Activated CD8-positive, alpha-beta T cell treated with anti-CD3 and anti-CD28 coated beads for 36 hours (primary cell): ENCODE measurements around the gene MTA1. TPM values are rescaled to one million over a fixed set of nuclear protein-coding genes. Genes with fewer than 3 reads are reported as not detected.
A peak's percentile ranks its signal among the peaks of the same experiment; 100 is the strongest.

ENCODE experiments used
- ATAC-seq: fragments of 200-7000 bp; cut with Tn5 transposase; one replicate; pipeline ENCODE4 v1.10.0; 2021; ENCODE audit warnings: mild to moderate bottlenecking, moderate library complexity
- CTCF ChIA-PET: fragments of 350-600 bp; sonication (Branson Sonifier 250); formaldehyde crosslinking; loops from one replicate; lab custom pipeline; 2021; ENCODE audit warnings: antibody characterized with exemption; lab: Charles Lee
- POLR2A ChIA-PET: fragments of 350-600 bp; sonication (Branson Sonifier 250); formaldehyde crosslinking; loops from one replicate; lab custom pipeline; 2021; ENCODE audit warnings: antibody characterized with exemption; lab: Charles Lee
- DNase-seq: peaks from one replicate; pipeline ENCODE4 v3.0.0-alpha.2; 2020
- H3K27ac Mint-ChIP-seq: one replicate; pipeline ENCODE4 v1.8.0; 2021; ENCODE audit warnings: mild to moderate bottlenecking, mixed read lengths
- H3K27me3 Mint-ChIP-seq: one replicate; pipeline ENCODE4 v1.8.0; 2021; ENCODE audit warnings: mixed read lengths
- H3K36me3 Mint-ChIP-seq: one replicate; pipeline ENCODE4 v1.8.0; 2021; ENCODE audit warnings: low read depth, mixed read lengths
- H3K4me1 Mint-ChIP-seq: one replicate; pipeline ENCODE4 v1.8.0; 2021; ENCODE audit warnings: low read depth, mixed read lengths
- H3K4me3 Mint-ChIP-seq: one replicate; pipeline ENCODE4 v1.8.0; 2021; ENCODE audit warnings: mild to moderate bottlenecking, moderate library complexity, mixed read lengths
- H3K9me3 Mint-ChIP-seq: one replicate; pipeline ENCODE4 v1.8.0; 2021; ENCODE audit warnings: mixed read lengths
- intact Hi-C: fragments of 100-400 bp; cut with micrococcal nuclease; formaldehyde crosslinking; loops from one replicate; pipeline ENCODE4 v1.10.0; 2022
- total RNA-seq, 2 experiments: library from RNA; stranded (reverse); gene quantifications; one replicate each; pipeline ENCODE4 v1.2.3, GENCODE V29; 2021
- TF ChIP-seq, protein P1 (sequence below): fragments of 200-600 bp; IDR thresholded peaks from one replicate; pipeline ENCODE4 v1.8.0; 2022; ENCODE audit warnings: antibody characterized with exemption, mild to moderate bottlenecking

Gene MTA1
- total RNA-seq, 2 experiments from 2014 or later = 133 to 140 TPM

DNA sequence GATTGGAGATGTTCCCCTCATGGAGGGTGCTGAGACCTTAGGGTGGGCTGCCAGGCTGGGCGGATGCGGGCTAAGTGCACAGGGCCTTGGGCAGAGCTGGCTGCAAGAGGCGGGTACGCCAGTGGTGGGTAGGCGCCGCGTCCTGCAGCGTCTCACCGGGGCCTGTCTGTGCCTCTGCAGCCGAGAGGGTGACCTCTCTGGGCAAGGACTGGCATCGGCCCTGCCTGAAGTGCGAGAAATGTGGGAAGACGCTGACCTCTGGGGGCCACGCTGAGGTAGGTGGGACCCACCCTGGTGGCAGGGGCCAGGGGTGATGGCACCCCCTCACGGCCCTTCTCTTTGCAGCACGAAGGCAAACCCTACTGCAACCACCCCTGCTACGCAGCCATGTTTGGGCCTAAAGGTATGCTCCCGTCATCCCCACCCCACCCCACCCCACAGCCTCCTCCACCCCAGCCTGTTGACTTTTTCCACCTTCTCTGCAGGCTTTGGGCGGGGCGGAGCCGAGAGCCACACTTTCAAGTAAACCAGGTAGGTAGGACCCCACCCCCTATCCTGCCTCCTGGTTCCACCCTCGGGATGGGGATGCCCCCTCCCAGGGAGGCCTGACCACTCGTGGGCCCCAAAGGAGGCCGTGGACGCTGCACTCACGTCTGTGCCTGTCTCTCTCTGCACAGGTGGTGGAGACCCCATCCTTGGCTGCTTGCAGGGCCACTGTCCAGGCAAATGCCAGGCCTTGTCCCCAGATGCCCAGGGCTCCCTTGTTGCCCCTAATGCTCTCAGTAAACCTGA lies 68.6 kb downstream of the MTA1 start:
- peak; percentile 46 for DNase-seq
- H3K27ac Mint-ChIP-seq = peak overlapping the region; percentile 66
- peak overlapping the region; percentile 75 for H3K4me3 Mint-ChIP-seq
- intact Hi-C loops = loop anchor here (5.0 kb wide), 1 partner anchor 116 kb away; no protein-coding TSS in a partner anchor
- H3K36me3 Mint-ChIP-seq = no peaks in the 10 kb centered on the region
- H3K4me1 Mint-ChIP-seq = peaks cover 33% of the 10 kb centered on the region
- CTCF ChIA-PET = interaction anchor here (1.2 to 3.2 kb wide), 2 partner anchors 13 to 116 kb away, joined by 4 to 84 read pairs; no protein-coding TSS in a partner anchor
- H3K27me3 Mint-ChIP-seq = no peaks in the 10 kb centered on the region
- ATAC-seq = no peak
- POLR2A ChIA-PET = interaction anchor here (0.5 to 3.3 kb wide), 3 partner anchors 20 to 91 kb away, joined by 3 to 11 read pairs (median 3); no protein-coding TSS in a partner anchor
- H3K9me3 Mint-ChIP-seq = no peaks in the 10 kb centered on the region
- TF ChIP-seq, protein P1, sequence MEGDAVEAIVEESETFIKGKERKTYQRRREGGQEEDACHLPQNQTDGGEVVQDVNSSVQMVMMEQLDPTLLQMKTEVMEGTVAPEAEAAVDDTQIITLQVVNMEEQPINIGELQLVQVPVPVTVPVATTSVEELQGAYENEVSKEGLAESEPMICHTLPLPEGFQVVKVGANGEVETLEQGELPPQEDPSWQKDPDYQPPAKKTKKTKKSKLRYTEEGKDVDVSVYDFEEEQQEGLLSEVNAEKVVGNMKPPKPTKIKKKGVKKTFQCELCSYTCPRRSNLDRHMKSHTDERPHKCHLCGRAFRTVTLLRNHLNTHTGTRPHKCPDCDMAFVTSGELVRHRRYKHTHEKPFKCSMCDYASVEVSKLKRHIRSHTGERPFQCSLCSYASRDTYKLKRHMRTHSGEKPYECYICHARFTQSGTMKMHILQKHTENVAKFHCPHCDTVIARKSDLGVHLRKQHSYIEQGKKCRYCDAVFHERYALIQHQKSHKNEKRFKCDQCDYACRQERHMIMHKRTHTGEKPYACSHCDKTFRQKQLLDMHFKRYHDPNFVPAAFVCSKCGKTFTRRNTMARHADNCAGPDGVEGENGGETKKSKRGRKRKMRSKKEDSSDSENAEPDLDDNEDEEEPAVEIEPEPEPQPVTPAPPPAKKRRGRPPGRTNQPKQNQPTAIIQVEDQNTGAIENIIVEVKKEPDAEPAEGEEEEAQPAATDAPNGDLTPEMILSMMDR = no peak

DNA sequence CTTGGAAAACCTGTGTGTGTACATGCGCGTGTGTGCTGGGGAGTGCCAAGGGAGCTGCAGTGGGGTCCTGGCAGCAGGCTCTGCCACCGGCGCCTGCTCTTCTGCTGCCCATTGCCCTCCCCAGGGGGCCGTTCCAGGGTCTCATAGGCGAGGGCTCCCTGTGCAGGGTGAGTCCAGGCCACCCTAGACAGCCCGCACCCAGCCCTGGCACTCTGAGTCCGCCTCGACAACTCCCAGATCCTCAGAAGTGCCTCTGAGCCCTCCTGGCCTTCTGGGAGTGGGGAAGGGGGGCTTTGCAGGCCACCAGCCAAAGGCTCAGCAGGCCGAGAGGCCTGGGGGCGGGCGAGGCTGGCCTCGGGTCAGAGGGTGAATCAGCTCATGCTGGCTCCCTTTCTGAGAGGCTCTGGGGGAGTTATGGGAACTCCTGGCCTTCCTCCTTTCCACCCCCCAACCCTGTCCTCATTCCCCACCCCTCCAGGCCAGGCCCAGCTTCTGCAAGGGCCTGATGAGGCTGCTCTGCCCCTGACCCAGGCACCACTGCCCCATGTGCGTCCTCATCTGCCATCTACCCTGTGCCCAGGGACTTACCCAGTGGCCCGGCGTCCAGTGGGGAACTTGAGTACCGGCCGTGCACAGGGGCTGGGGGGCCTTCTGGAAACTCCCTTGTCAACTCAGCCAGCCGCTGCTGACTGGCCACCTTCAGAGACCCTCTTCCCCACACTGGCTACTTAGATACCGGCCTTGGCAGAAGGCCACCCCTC lies 69.3 kb downstream of the MTA1 start:
- H3K27ac Mint-ChIP-seq = peak overlapping the region; percentile 88
- DNase-seq = peak; percentile 22
- intact Hi-C loops = loop anchor here (5.0 kb wide), 1 partner anchor 117 kb away; no protein-coding TSS in a partner anchor
- no peaks in the 10 kb centered on the region for H3K36me3 Mint-ChIP-seq
- no peaks in the 10 kb centered on the region for H3K27me3 Mint-ChIP-seq
- H3K4me3 Mint-ChIP-seq = peak overlapping the region; percentile 75
- H3K9me3 Mint-ChIP-seq = no peaks in the 10 kb centered on the region
- CTCF ChIA-PET = interaction anchor here (0.7 to 4.3 kb wide), 31 partner anchors 8 to 670 kb away, joined by 3 to 84 read pairs (median 4); partner anchors contain the start of genes BTBD6, CDCA4 and PACS2
- TF ChIP-seq, protein P1 = no peak
- no peak for ATAC-seq
- H3K4me1 Mint-ChIP-seq = peaks cover 33% of the 10 kb centered on the region
- POLR2A ChIA-PET = interaction anchor here (0.5 to 3.3 kb wide), 6 partner anchors 8 to 91 kb away, joined by 3 to 24 read pairs (median 3); no protein-coding TSS in a partner anchor

- TF ChIP-seq, protein P1 = peak; percentile 49
- CTCF ChIA-PET = interaction anchor here (0.7 to 4.3 kb wide), 37 partner anchors 8 to 671 kb away, joined by 3 to 84 read pairs (median 4); partner anchors contain the start of genes BRF1, BTBD6, CDCA4 and PACS2
- intact Hi-C loops = loop anchor here (5.0 kb wide), 1 partner anchor 117 kb away; no protein-coding TSS in a partner anchor
- peak; percentile 96 for DNase-seq
- Mint-ChIP-seq H3K4me3 (peak overlapping the region; percentile 67), H3K27ac (peak overlapping the region; percentile 88), H3K4me1 (peaks cover 28% of the 10 kb centered on the region), H3K9me3 (no peaks in the 10 kb centered on the region), H3K27me3 (no peaks in the 10 kb centered on the region), H3K36me3 (no peaks in the 10 kb centered on the region)
- peak; percentile 5 for ATAC-seq
- POLR2A ChIA-PET = interaction anchor here (0.8 to 3.3 kb wide), 7 partner anchors 8 to 118 kb away, joined by 3 to 24 read pairs (median 3); no protein-coding TSS in a partner anchor
Measured at GRCh38 chr14:105489542-105490266, 70.1 kb downstream of the MTA1 start.

- ATAC-seq = peak; percentile 0
Measured at GRCh38 chr14:105490267-105490571, 70.6 kb downstream of the MTA1 start.

More at GRCh38 chr14:105490267-105490571, 70.6 kb downstream of the MTA1 start:
- CTCF ChIA-PET = interaction anchor here (0.7 to 4.3 kb wide), 32 partner anchors 8 to 671 kb away, joined by 3 to 84 read pairs (median 4); partner anchors contain the start of genes BRF1, BTBD6 and CDCA4
- no peaks in the 10 kb centered on the region for H3K36me3 Mint-ChIP-seq
- no peaks in the 10 kb centered on the region for H3K27me3 Mint-ChIP-seq
- peaks cover 27% of the 10 kb centered on the region for H3K4me1 Mint-ChIP-seq
- intact Hi-C loops = no loop called here
- H3K27ac Mint-ChIP-seq = no peak overlapping the region
- POLR2A ChIA-PET = interaction anchor here (1.1 to 3.3 kb wide), 5 partner anchors 9 to 118 kb away, joined by 3 to 24 read pairs (median 3); no protein-coding TSS in a partner anchor
- H3K4me3 Mint-ChIP-seq = peak overlapping the region; percentile 67
- H3K9me3 Mint-ChIP-seq = no peaks in the 10 kb centered on the region
- TF ChIP-seq, protein P1 = no peak
- DNase-seq = no peak
